ENCODE results near the gene EPRS1.
A peak's percentile ranks its signal among the peaks of the same experiment; 100 is the strongest.
"Not testable (repeated sequence)": the region's sequence is repeated elsewhere in the genome, so short reads cannot be mapped to it uniquely, and the experiment has no call there.

The EPRS1 gene

GRCh38 chr1:220046052-220046930 is at the start of gene EPRS1:
TSS of gene EPRS1 (minus strand) at chr1:220046505. CDS start at chr1:220046388, 117 bp downstream.
- DNase-seq (ENCODE audit: low read depth): peak; percentile 99
- TF ChIP-seq CTCF (conservative IDR thresholded peaks at IDR 0.05; ENCODE audit: low read length): peak; percentile 67
- peak within 1 kb of the TSS; percentile 99 for H3K4me3 ChIP-seq (ENCODE audit: low read length)

- H3K4me3 ChIP-seq (ENCODE audit: low read length): peak within 1 kb of the TSS; percentile 86
- peak; percentile 79 for DNase-seq (ENCODE audit: low read depth)
- TF ChIP-seq CTCF (conservative IDR thresholded peaks at IDR 0.05; ENCODE audit: low read length): no peak
These were observed 48.0 kb upstream of the EPRS1 start, which contains the start of gene IARS2 for GRCh38 chr1:220094016-220094911. TSS of gene IARS2 (plus strand) at chr1:220094132. CDS start at chr1:220094217, 85 bp downstream.

- no peak overlapping the region for H3K4me3 ChIP-seq (ENCODE audit: low read length)
- DNase-seq (ENCODE audit: low read depth): no peak
- no peak for TF ChIP-seq CTCF (conservative IDR thresholded peaks at IDR 0.05; ENCODE audit: low read length)
These were observed 47.2 kb upstream of the EPRS1 start for GRCh38 chr1:220093361-220094015.

DNA sequence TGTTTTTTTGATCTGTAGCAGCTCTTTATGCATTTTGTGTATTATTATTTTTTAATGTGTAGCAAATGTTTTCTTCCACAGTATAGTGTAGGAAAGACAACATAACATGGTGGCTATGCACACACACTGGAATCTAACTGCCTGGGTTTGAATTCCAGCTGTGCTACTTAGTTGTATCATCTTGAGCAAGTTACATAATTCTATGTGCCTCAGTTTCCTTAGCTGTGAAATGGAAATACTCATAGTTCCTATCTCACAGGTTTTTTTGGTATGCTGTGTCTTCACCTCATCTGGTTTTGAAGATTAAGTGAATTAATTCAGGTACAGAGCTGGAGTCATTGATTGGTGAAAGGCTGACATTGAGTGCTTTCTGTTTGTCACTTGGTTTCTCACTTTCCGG is 46.4 kb upstream of the EPRS1 start:
- TF ChIP-seq CTCF (conservative IDR thresholded peaks at IDR 0.05; ENCODE audit: low read length): no peak
- no peak overlapping the region for H3K4me3 ChIP-seq (ENCODE audit: low read length)
- DNase-seq (ENCODE audit: low read depth): no peak

DNA sequence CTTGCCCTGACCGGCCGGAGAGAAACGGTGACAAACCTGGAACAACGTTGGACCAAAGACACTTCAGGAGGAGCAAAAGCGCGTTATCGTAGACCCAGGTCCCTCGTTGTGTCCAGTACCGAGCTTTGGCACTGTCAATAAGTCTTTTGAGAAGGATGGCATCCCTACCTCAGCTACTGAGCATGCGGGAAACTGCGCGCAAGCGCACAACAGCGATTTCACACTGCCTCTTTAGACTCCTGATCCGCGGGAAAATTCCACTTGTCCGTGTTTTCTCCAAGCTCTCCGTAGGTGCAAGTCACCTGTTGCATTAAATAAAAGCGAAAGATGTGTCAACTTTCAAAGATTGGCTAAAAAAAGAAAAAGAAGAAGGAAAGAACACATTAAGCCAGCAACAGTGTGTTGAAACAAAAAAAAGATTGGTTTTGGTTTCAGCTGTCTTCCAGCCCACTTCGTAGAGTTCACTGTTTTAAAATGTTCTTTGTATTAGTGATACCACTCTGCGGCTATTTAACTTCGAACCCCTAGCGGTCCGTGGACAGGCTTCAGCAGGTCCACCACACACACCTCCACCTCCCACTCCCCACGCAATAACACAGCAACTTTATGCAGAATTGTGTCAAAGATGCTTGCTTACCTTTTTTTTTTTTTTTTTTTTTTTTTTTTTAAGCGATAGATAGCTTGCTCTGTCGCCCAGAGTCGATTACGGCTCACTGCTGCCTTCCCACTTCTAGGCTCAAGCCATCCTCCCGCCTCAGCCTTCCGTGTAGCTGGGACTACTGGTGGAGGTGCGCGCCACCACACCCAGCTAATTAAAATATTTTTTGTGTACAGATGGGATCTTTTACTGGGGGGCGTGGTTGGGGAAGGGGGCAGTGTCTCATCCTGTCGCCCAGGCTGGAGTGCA is 43.6 kb upstream of the EPRS1 start, which contains the start of gene BPNT1:
BPNT1 (minus strand) TSS at position 139 of the 907 bp plus-strand sequence. CDS start 9,942 bp downstream, outside the sequence.
- DNase-seq (ENCODE audit: low read depth): peak; percentile 89

GRCh38 chr1:220086261-220086686 is 40.0 kb upstream of the EPRS1 start:
- not testable (repeated sequence) for DNase-seq (ENCODE audit: low read depth); H3K4me3 ChIP-seq (ENCODE audit: low read length)

More for the DNA sequence above, 43.6 kb upstream of the EPRS1 start, which contains the start of gene BPNT1:
- peak within 1 kb of the TSS; percentile 75 for H3K4me3 ChIP-seq (ENCODE audit: low read length)
- no peak for TF ChIP-seq CTCF (conservative IDR thresholded peaks at IDR 0.05; ENCODE audit: low read length)
